Activated CD8-positive, alpha-beta T cell treated with anti-CD3 and anti-CD28 coated beads for 36 hours (primary cell): ENCODE measurements around the gene ATP13A2. TPM values are rescaled to one million over a fixed set of nuclear protein-coding genes. Genes with fewer than 3 reads are reported as not detected.
A peak's percentile ranks its signal among the peaks of the same experiment; 100 is the strongest.

ENCODE experiments used
- ATAC-seq: fragments of 200-7000 bp; cut with Tn5 transposase; one replicate; pipeline ENCODE4 v1.10.0; 2021; ENCODE audit warnings: mild to moderate bottlenecking, moderate library complexity
- CTCF ChIA-PET: fragments of 350-600 bp; sonication (Branson Sonifier 250); formaldehyde crosslinking; loops from one replicate; lab custom pipeline; 2021; ENCODE audit warnings: antibody characterized with exemption; lab: Charles Lee
- POLR2A ChIA-PET: fragments of 350-600 bp; sonication (Branson Sonifier 250); formaldehyde crosslinking; loops from one replicate; lab custom pipeline; 2021; ENCODE audit warnings: antibody characterized with exemption; lab: Charles Lee
- DNase-seq: peaks from one replicate; pipeline ENCODE4 v3.0.0-alpha.2; 2020
- H3K27ac Mint-ChIP-seq: one replicate; pipeline ENCODE4 v1.8.0; 2021; ENCODE audit warnings: mild to moderate bottlenecking, mixed read lengths
- H3K27me3 Mint-ChIP-seq: one replicate; pipeline ENCODE4 v1.8.0; 2021; ENCODE audit warnings: mixed read lengths
- H3K36me3 Mint-ChIP-seq: one replicate; pipeline ENCODE4 v1.8.0; 2021; ENCODE audit warnings: low read depth, mixed read lengths
- H3K4me1 Mint-ChIP-seq: one replicate; pipeline ENCODE4 v1.8.0; 2021; ENCODE audit warnings: low read depth, mixed read lengths
- H3K4me3 Mint-ChIP-seq: one replicate; pipeline ENCODE4 v1.8.0; 2021; ENCODE audit warnings: mild to moderate bottlenecking, moderate library complexity, mixed read lengths
- H3K9me3 Mint-ChIP-seq: one replicate; pipeline ENCODE4 v1.8.0; 2021; ENCODE audit warnings: mixed read lengths
- CTCF ChIP-seq: fragments of 200-600 bp; IDR thresholded peaks from one replicate; pipeline ENCODE4 v1.8.0; 2022; ENCODE audit warnings: antibody characterized with exemption, mild to moderate bottlenecking
- intact Hi-C: fragments of 100-400 bp; cut with micrococcal nuclease; formaldehyde crosslinking; loops from one replicate; pipeline ENCODE4 v1.10.0; 2022
- total RNA-seq, 2 experiments: library from RNA; stranded (reverse); gene quantifications; one replicate each; pipeline ENCODE4 v1.2.3, GENCODE V29; 2021

ATP13A2 gene
- total RNA-seq, 2 experiments from 2014 or later, result 21.4 to 24.1 TPM

- POLR2A ChIA-PET, result interaction anchor here (0.6 to 1.2 kb wide), 2 partner anchors 10 to 11 kb away, joined by 3 to 4 read pairs; no protein-coding TSS in a partner anchor
- DNase-seq, result peak; percentile 14
- peak overlapping the region; percentile 42 for H3K27ac Mint-ChIP-seq
- peaks cover 19% of the 10 kb centered on the region for H3K4me1 Mint-ChIP-seq
- ATAC-seq, result no peak
- no peaks in the 10 kb centered on the region for H3K9me3 Mint-ChIP-seq
- CTCF ChIA-PET, result interaction anchor here (1.4 to 1.5 kb wide), 2 partner anchors 12 to 38 kb away, joined by 3 to 4 read pairs; no protein-coding TSS in a partner anchor
- no peak for TF ChIP-seq CTCF
- no peaks in the 10 kb centered on the region for H3K36me3 Mint-ChIP-seq
- H3K27me3 Mint-ChIP-seq, result no peaks in the 10 kb centered on the region
- intact Hi-C loops, result no loop called here
- H3K4me3 Mint-ChIP-seq, result peak overlapping the region; percentile 78
Measured at GRCh38 chr1:17011092-17011438, 663 bp downstream of the ATP13A2 start.

- Mint-ChIP-seq H3K4me1 (peaks cover 19% of the 10 kb centered on the region), H3K4me3 (no peak overlapping the region), H3K27me3 (no peaks in the 10 kb centered on the region), H3K9me3 (no peaks in the 10 kb centered on the region), H3K27ac (no peak overlapping the region), H3K36me3 (no peaks in the 10 kb centered on the region)
- POLR2A ChIA-PET, result no interaction called here
- no peak for DNase-seq
- TF ChIP-seq CTCF, result no peak
- intact Hi-C loops, result no loop called here
- CTCF ChIA-PET, result interaction anchor here (1.3 to 1.5 kb wide), 4 partner anchors 13 to 49 kb away, joined by 3 to 4 read pairs (median 3); no protein-coding TSS in a partner anchor
- ATAC-seq, result no peak
Measured at GRCh38 chr1:17009706-17010105, 2.0 kb downstream of the ATP13A2 start.

- Mint-ChIP-seq H3K27ac (no peak overlapping the region), H3K27me3 (no peaks in the 10 kb centered on the region), H3K4me3 (no peak overlapping the region), H3K9me3 (no peaks in the 10 kb centered on the region), H3K36me3 (peaks cover 5% of the 10 kb centered on the region), H3K4me1 (peaks cover 19% of the 10 kb centered on the region)
- no peak for TF ChIP-seq CTCF
- intact Hi-C loops, result no loop called here
- no peak for ATAC-seq
- DNase-seq, result no peak
- POLR2A ChIA-PET, result interaction anchor here (0.5 kb wide), 1 partner anchor 50 kb away, joined by 3 read pairs; no protein-coding TSS in a partner anchor
- CTCF ChIA-PET, result no interaction called here
Measured at GRCh38 chr1:17008208-17008855, 3.4 kb downstream of the ATP13A2 start.

- no peak overlapping the region for H3K27ac Mint-ChIP-seq
- peaks cover 5% of the 10 kb centered on the region for H3K36me3 Mint-ChIP-seq
- no peaks in the 10 kb centered on the region for H3K9me3 Mint-ChIP-seq
- DNase-seq (no peak), ATAC-seq (no peak)
- H3K4me1 Mint-ChIP-seq, result peaks cover 17% of the 10 kb centered on the region
- no peak overlapping the region for H3K4me3 Mint-ChIP-seq
- intact Hi-C loops, result no loop called here
- ChIA-PET POLR2A (no interaction called here), CTCF (interaction anchor here (1.4 kb wide), 1 partner anchor 12 kb away, joined by 3 read pairs; no protein-coding TSS in a partner anchor)
- no peaks in the 10 kb centered on the region for H3K27me3 Mint-ChIP-seq
- no peak for TF ChIP-seq CTCF
Measured at GRCh38 chr1:17007121-17007520, 4.6 kb downstream of the ATP13A2 start.

GRCh38 chr1:17005365-17005740 lies 6.4 kb downstream of the ATP13A2 start:
- peaks cover 6% of the 10 kb centered on the region for H3K4me1 Mint-ChIP-seq
- POLR2A ChIA-PET, result no interaction called here

More at GRCh38 chr1:17005365-17005740, 6.4 kb downstream of the ATP13A2 start:
- peaks cover 11% of the 10 kb centered on the region for H3K36me3 Mint-ChIP-seq
- no peaks in the 10 kb centered on the region for H3K27me3 Mint-ChIP-seq
- H3K27ac Mint-ChIP-seq, result no peak overlapping the region
- ATAC-seq (no peak), DNase-seq (no peak)
- no peak overlapping the region for H3K4me3 Mint-ChIP-seq
- CTCF ChIA-PET, result no interaction called here
- no peaks in the 10 kb centered on the region for H3K9me3 Mint-ChIP-seq
- TF ChIP-seq CTCF, result no peak
- intact Hi-C loops, result no loop called here
